Breast epithelium (tissue), 3 donors: ENCODE measurements around the gene ZNF407.

Experiments used
- CTCF ChIP-seq, 3 donors: fragments of 450-650 bp; IDR thresholded peaks; one replicate each; pipeline ENCODE4 v1.5.1; 2016 to 2017; ENCODE audit warnings: antibody characterized with exemption in 3 of 3, mild to moderate bottlenecking in 3 of 3, moderate library complexity in 3 of 3
- POLR2A ChIP-seq: fragments of 450-650 bp; IDR thresholded peaks from one replicate; pipeline ENCODE4 v1.6.1; 2016; ENCODE audit warnings: antibody characterized with exemption, mild to moderate bottlenecking, moderate library complexity
- POLR2AphosphoS5 ChIP-seq, 3 donors: sonication (generic); formaldehyde crosslinking; IDR thresholded peaks; one replicate each; pipeline ENCODE4 v1.6.1; 2017; ENCODE audit warnings: antibody characterized with exemption in 3 of 3

GRCh38 chr18:75067996-75068645, 470.5 kb downstream of the ZNF407 start:
- no peak for TF ChIP-seq CTCF (IDR thresholded peaks at IDR 0.05)
- no peak for TF ChIP-seq POLR2A
- no peak for TF ChIP-seq POLR2AphosphoS5 (IDR thresholded peaks at IDR 0.05)
